ENCODE data around the gene BMPR1B. TPM values are rescaled to one million over a fixed set of nuclear protein-coding genes. Genes with fewer than 3 reads are reported as not detected.

Gene BMPR1B
- total RNA-seq, 3 donors from 2014 or later, result 0.64 to 7.2 (median 2.0) TPM

- TF ChIP-seq CTCF (IDR thresholded peaks at IDR 0.05) (no peak), POLR2AphosphoS5 (IDR thresholded peaks at IDR 0.05) (no peak), POLR2A (IDR thresholded peaks at IDR 0.05) (no peak)
- H3K9me3 ChIP-seq, result no peaks in the 10 kb centered on the region
- intact Hi-C loops (cut with DNase I; ENCODE audit: low total_unique reads), result no loop called here
- H3K4me3 ChIP-seq, result no peak overlapping the region
- DNase-seq (ENCODE audit: low spot score in 2 of 2), result no peak
- H3K4me1 ChIP-seq, result no peaks in the 10 kb centered on the region
- no peaks in the 10 kb centered on the region for H3K27me3 ChIP-seq
- no peaks in the 10 kb centered on the region for H3K36me3 ChIP-seq
- no peak overlapping the region for H3K27ac ChIP-seq
Measured at GRCh38 chr4:94721310-94721709, 36.4 kb upstream of the BMPR1B start.

GRCh38 chr4:94722270-94722669 is 35.5 kb upstream of the BMPR1B start:
- H3K4me1 ChIP-seq, result no peaks in the 10 kb centered on the region
- no peak overlapping the region for H3K4me3 ChIP-seq
- intact Hi-C loops (cut with DNase I; ENCODE audit: low total_unique reads), result no loop called here
- H3K27ac ChIP-seq, result no peak overlapping the region
- TF ChIP-seq CTCF (IDR thresholded peaks at IDR 0.05) (no peak), POLR2AphosphoS5 (IDR thresholded peaks at IDR 0.05) (no peak), POLR2A (IDR thresholded peaks at IDR 0.05) (no peak)
- no peaks in the 10 kb centered on the region for H3K36me3 ChIP-seq
- no peaks in the 10 kb centered on the region for H3K9me3 ChIP-seq
- no peaks in the 10 kb centered on the region for H3K27me3 ChIP-seq
- DNase-seq (ENCODE audit: low spot score in 2 of 2), result no peak

- TF ChIP-seq CTCF (IDR thresholded peaks at IDR 0.05) (no peak), POLR2AphosphoS5 (IDR thresholded peaks at IDR 0.05) (no peak), POLR2A (IDR thresholded peaks at IDR 0.05) (no peak)
- no peak for DNase-seq (ENCODE audit: low spot score in 2 of 2)
- Histone ChIP-seq H3K9me3 (no peaks in the 10 kb centered on the region), H3K4me3 (no peak overlapping the region), H3K27ac (no peak overlapping the region), H3K4me1 (no peaks in the 10 kb centered on the region), H3K36me3 (no peaks in the 10 kb centered on the region), H3K27me3 (no peaks in the 10 kb centered on the region)
- intact Hi-C loops (cut with DNase I; ENCODE audit: low total_unique reads), result no loop called here
Measured at GRCh38 chr4:94722748-94723147, 35.0 kb upstream of the BMPR1B start.

- H3K4me1 ChIP-seq, result no peaks in the 10 kb centered on the region
- H3K27ac ChIP-seq, result no peak overlapping the region
- no peaks in the 10 kb centered on the region for H3K9me3 ChIP-seq
- no peaks in the 10 kb centered on the region for H3K36me3 ChIP-seq
- H3K27me3 ChIP-seq, result no peaks in the 10 kb centered on the region
- no peak overlapping the region for H3K4me3 ChIP-seq
- TF ChIP-seq POLR2AphosphoS5 (IDR thresholded peaks at IDR 0.05), result no peak
- TF ChIP-seq POLR2A (IDR thresholded peaks at IDR 0.05), result no peak
- no peak for TF ChIP-seq CTCF (IDR thresholded peaks at IDR 0.05)
- DNase-seq (ENCODE audit: low spot score in 2 of 2), result no peak
- intact Hi-C loops (cut with DNase I; ENCODE audit: low total_unique reads), result no loop called here
Measured at GRCh38 chr4:94724016-94724790, 33.6 kb upstream of the BMPR1B start.

GRCh38 chr4:94726524-94727123 is 31.1 kb upstream of the BMPR1B start:
- H3K4me3 ChIP-seq, result no peak overlapping the region
- DNase-seq (ENCODE audit: low spot score in 2 of 2), result no peak
- H3K27ac ChIP-seq, result no peak overlapping the region
- intact Hi-C loops (cut with DNase I; ENCODE audit: low total_unique reads), result no loop called here
- TF ChIP-seq POLR2A (IDR thresholded peaks at IDR 0.05) (no peak), CTCF (IDR thresholded peaks at IDR 0.05) (no peak), POLR2AphosphoS5 (IDR thresholded peaks at IDR 0.05) (no peak)
- H3K36me3 ChIP-seq, result no peaks in the 10 kb centered on the region
- H3K27me3 ChIP-seq, result no peaks in the 10 kb centered on the region
- H3K4me1 ChIP-seq, result no peaks in the 10 kb centered on the region
- no peaks in the 10 kb centered on the region for H3K9me3 ChIP-seq
